ENCODE data around the gene SLC4A2.

The SLC4A2 gene

DNA sequence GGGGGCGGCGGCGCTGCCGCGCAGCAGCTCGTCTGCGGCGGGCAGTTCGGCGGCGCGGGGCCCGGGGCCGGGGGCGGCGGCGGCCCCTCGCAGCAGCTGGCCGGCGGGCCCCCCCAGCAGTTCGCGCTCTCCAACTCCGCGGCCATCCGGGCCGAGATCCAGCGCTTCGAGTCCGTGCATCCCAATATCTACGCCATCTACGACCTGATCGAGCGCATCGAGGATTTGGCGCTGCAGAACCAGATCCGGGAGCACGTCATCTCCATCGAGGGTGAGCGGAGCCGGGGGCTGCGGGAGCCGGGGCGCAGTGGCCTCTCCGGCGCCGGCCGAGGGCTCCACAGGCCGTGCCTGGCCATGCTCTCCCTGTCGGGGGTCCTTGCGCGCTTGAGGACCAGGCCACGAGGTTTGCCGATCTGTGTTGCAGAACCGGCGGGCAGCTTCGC, 27.4 kb downstream of the SLC4A2 start (continued):
- TF ChIP-seq, protein P1, sequence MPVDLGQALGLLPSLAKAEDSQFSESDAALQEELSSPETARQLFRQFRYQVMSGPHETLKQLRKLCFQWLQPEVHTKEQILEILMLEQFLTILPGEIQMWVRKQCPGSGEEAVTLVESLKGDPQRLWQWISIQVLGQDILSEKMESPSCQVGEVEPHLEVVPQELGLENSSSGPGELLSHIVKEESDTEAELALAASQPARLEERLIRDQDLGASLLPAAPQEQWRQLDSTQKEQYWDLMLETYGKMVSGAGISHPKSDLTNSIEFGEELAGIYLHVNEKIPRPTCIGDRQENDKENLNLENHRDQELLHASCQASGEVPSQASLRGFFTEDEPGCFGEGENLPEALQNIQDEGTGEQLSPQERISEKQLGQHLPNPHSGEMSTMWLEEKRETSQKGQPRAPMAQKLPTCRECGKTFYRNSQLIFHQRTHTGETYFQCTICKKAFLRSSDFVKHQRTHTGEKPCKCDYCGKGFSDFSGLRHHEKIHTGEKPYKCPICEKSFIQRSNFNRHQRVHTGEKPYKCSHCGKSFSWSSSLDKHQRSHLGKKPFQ (tag by site-specific recombination; IDR thresholded peaks at IDR 0.05): no peak
- TF ChIP-seq ZNF184 (tag by site-specific recombination; IDR thresholded peaks at IDR 0.05) (no peak), ZNF394 (tag by site-specific recombination; IDR thresholded peaks at IDR 0.05; ENCODE audit: borderline replicate concordance) (no peak), KLF8 (tag by site-specific recombination; IDR thresholded peaks at IDR 0.05) (no peak), ZNF501 (tag by site-specific recombination; IDR thresholded peaks at IDR 0.05) (peak; percentile 67), ZNF423 (tag by site-specific recombination; IDR thresholded peaks at IDR 0.05) (no peak), ZNF629 (tag by site-specific recombination; IDR thresholded peaks at IDR 0.05) (peak; percentile 36; the same call in 1 of the 2 replicates), ZNF140 (tag by site-specific recombination; IDR thresholded peaks at IDR 0.05) (no peak), ZBTB17 (tag by site-specific recombination; IDR thresholded peaks at IDR 0.05) (peak; percentile 95), GLIS2 (tag by site-specific recombination; IDR thresholded peaks at IDR 0.05) (no peak), ZNF623 (tag by site-specific recombination; IDR thresholded peaks at IDR 0.05) (no peak), ZNF777 (tag by site-specific recombination; IDR thresholded peaks at IDR 0.05; ENCODE audit: borderline replicate concordance) (no peak)
- TF ChIP-seq, protein P2, sequence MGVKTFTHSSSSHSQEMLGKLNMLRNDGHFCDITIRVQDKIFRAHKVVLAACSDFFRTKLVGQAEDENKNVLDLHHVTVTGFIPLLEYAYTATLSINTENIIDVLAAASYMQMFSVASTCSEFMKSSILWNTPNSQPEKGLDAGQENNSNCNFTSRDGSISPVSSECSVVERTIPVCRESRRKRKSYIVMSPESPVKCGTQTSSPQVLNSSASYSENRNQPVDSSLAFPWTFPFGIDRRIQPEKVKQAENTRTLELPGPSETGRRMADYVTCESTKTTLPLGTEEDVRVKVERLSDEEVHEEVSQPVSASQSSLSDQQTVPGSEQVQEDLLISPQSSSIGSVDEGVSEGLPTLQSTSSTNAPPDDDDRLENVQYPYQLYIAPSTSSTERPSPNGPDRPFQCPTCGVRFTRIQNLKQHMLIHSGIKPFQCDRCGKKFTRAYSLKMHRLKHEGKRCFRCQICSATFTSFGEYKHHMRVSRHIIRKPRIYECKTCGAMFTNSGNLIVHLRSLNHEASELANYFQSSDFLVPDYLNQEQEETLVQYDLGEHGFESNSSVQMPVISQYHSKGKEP (tag by site-specific recombination; IDR thresholded peaks at IDR 0.05): no peak
- TF ChIP-seq, protein P3, sequence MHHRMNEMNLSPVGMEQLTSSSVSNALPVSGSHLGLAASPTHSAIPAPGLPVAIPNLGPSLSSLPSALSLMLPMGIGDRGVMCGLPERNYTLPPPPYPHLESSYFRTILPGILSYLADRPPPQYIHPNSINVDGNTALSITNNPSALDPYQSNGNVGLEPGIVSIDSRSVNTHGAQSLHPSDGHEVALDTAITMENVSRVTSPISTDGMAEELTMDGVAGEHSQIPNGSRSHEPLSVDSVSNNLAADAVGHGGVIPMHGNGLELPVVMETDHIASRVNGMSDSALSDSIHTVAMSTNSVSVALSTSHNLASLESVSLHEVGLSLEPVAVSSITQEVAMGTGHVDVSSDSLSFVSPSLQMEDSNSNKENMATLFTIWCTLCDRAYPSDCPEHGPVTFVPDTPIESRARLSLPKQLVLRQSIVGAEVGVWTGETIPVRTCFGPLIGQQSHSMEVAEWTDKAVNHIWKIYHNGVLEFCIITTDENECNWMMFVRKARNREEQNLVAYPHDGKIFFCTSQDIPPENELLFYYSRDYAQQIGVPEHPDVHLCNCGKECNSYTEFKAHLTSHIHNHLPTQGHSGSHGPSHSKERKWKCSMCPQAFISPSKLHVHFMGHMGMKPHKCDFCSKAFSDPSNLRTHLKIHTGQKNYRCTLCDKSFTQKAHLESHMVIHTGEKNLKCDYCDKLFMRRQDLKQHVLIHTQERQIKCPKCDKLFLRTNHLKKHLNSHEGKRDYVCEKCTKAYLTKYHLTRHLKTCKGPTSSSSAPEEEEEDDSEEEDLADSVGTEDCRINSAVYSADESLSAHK (tag by site-specific recombination; IDR thresholded peaks at IDR 0.05): 0 out of 2 replicates have a peak, but pooled peaks have one; percentile 26
- TF ChIP-seq, protein P4, sequence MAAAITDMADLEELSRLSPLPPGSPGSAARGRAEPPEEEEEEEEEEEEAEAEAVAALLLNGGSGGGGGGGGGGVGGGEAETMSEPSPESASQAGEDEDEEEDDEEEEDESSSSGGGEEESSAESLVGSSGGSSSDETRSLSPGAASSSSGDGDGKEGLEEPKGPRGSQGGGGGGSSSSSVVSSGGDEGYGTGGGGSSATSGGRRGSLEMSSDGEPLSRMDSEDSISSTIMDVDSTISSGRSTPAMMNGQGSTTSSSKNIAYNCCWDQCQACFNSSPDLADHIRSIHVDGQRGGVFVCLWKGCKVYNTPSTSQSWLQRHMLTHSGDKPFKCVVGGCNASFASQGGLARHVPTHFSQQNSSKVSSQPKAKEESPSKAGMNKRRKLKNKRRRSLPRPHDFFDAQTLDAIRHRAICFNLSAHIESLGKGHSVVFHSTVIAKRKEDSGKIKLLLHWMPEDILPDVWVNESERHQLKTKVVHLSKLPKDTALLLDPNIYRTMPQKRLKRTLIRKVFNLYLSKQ (tag by site-specific recombination; IDR thresholded peaks at IDR 0.05; ENCODE audit: borderline replicate concordance): no peak
- TF ChIP-seq, protein P5, sequence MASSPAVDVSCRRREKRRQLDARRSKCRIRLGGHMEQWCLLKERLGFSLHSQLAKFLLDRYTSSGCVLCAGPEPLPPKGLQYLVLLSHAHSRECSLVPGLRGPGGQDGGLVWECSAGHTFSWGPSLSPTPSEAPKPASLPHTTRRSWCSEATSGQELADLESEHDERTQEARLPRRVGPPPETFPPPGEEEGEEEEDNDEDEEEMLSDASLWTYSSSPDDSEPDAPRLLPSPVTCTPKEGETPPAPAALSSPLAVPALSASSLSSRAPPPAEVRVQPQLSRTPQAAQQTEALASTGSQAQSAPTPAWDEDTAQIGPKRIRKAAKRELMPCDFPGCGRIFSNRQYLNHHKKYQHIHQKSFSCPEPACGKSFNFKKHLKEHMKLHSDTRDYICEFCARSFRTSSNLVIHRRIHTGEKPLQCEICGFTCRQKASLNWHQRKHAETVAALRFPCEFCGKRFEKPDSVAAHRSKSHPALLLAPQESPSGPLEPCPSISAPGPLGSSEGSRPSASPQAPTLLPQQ (tag by site-specific recombination; IDR thresholded peaks at IDR 0.05): 0 out of 2 replicates have a peak, but pooled peaks have one; percentile 9

DNA sequence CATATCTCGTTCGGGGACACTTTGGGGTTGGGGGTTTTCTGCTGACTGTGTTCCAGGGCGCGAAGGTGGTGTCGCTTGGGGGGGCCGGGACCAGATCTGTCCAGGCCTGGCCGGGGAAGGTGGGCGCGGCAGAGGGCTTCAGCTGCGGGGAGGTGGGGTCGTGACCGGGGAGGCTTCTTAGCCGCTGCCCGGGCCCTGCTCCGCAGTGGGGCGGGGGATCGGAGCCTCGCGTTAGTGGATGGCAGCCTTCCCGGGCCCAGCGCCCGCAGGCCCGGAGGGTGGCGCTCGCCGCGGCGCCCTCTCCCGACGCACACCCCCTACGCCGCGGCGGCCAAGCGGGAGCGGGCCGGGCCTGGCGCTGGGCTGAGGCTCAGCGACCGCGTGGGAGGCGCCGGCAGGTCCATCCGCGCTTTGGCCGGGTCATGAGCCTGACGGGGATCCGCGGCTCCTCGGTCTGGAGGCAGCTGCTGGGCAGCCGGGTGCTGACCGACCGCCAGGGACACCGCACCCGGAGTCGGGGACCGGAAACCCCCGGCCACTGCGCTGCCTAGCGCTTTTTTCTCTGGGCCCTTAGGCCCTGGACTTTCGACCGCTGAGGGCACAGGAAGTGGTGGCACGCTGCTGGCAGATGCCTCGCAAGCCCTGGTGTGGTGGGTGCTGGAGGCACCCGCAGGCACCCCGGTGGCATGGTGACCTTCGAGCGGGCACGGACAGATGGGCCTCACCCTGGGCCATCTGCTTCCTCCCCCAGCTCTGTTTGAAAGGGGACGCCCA, 28.0 kb downstream of the SLC4A2 start:
- Histone ChIP-seq H3K4me3 (ENCODE audit: low read depth, low read length) (peak overlapping the region; percentile 80), H3K4me1 (ENCODE audit: control insufficient read depth, insufficient read depth, low read length) (peaks cover 4% of the 10 kb centered on the region; the same call in 1 of the 2 replicates), H3K9me3 (ENCODE audit: control insufficient read depth, insufficient read depth, low read depth, low read length) (no peaks in the 10 kb centered on the region), H3K36me3 (ENCODE audit: control insufficient read depth in 2 of 2, insufficient read depth in 1 of 2, low read length in 2 of 2) (peaks cover 0 to 28% of the 10 kb centered on the region in 2 experiments; a peak in 1 of 3 replicates), H3K27ac (ENCODE audit: extremely low read depth, low read depth, low read length) (peak overlapping the region; percentile 82)
- POLR2A ChIA-PET: interaction anchor here (0.6 to 1.8 kb wide), 4 partner anchors 9 to 179 kb away, joined by 3 to 7 read pairs (median 4); no protein-coding TSS in a partner anchor
- CTCF ChIA-PET: interaction anchor here (0.5 to 1.5 kb wide), 9 partner anchors 20 to 1316 kb away, joined by 3 to 8 read pairs (median 3); no protein-coding TSS in a partner anchor
- no peak for TF ChIP-seq ZNF768 (tag by site-specific recombination; IDR thresholded peaks at IDR 0.05)
- TF ChIP-seq ZNF10 (tag by site-specific recombination; IDR thresholded peaks at IDR 0.05): no peak
- TF ChIP-seq ZFHX2 (tag by site-specific recombination; conservative IDR thresholded peaks at IDR 0.05): peak; percentile 59; the same call in 1 of the 2 replicates
- TF ChIP-seq, protein P6, sequence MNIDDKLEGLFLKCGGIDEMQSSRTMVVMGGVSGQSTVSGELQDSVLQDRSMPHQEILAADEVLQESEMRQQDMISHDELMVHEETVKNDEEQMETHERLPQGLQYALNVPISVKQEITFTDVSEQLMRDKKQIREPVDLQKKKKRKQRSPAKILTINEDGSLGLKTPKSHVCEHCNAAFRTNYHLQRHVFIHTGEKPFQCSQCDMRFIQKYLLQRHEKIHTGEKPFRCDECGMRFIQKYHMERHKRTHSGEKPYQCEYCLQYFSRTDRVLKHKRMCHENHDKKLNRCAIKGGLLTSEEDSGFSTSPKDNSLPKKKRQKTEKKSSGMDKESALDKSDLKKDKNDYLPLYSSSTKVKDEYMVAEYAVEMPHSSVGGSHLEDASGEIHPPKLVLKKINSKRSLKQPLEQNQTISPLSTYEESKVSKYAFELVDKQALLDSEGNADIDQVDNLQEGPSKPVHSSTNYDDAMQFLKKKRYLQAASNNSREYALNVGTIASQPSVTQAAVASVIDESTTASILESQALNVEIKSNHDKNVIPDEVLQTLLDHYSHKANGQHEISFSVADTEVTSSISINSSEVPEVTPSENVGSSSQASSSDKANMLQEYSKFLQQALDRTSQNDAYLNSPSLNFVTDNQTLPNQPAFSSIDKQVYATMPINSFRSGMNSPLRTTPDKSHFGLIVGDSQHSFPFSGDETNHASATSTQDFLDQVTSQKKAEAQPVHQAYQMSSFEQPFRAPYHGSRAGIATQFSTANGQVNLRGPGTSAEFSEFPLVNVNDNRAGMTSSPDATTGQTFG (tag by site-specific recombination; IDR thresholded peaks at IDR 0.05; ENCODE audit: borderline replicate concordance): no peak
- TF ChIP-seq ZBTB17 (tag by site-specific recombination; IDR thresholded peaks at IDR 0.05): peak; percentile 85
- TF ChIP-seq ZNF169 (tag by site-specific recombination; IDR thresholded peaks at IDR 0.05): no peak
- no peak for TF ChIP-seq TCF7L2 (IDR thresholded peaks at IDR 0.05; ENCODE audit: borderline replicate concordance, low read depth, low read length)
- no peak for TF ChIP-seq SCRT1 (tag by site-specific recombination; IDR thresholded peaks at IDR 0.05; ENCODE audit: borderline replicate concordance)
- TF ChIP-seq ZNF529 (tag by site-specific recombination; IDR thresholded peaks at IDR 0.05; ENCODE audit: insufficient replicate concordance): no peak
